Keratinocyte (primary cell): Measurements from ENCODE around the gene PCMTD2.

ENCODE experiments used
- CTCF ChIP-seq, 3 experiments: IDR thresholded peaks in 1 of 3; conservative IDR thresholded peaks in 1 of 3; optimal IDR thresholded peaks in 1 of 3; 2 replicates in 2 of 3; 3 replicates in 1 of 3; pipeline versions ENCODE3 to v1.5.1; 2011; ENCODE audit warnings: low read length in 3 of 3, mild to moderate bottlenecking in 3 of 3, moderate library complexity in 2 of 3, control low read depth in 1 of 3, inconsistent platforms in 1 of 3; ENCODE audit not compliant: insufficient read depth in 2 of 3; ENCODE audit errors: extremely low read depth in 1 of 3
- EZH2 ChIP-seq: IDR thresholded peaks from one replicate; pipeline ENCODE4 v1.6.1; 2012; ENCODE audit warnings: inconsistent platforms, mild to moderate bottlenecking, low read length, moderate library complexity

GRCh38 chr20:64206614-64207013 lies 48.9 kb upstream of the PCMTD2 start:
- TF ChIP-seq EZH2 (no peak), CTCF (optimal IDR thresholded peaks at IDR 0.05 in 1 of 3, IDR thresholded peaks at IDR 0.05 in 1 of 3, conservative IDR thresholded peaks at IDR 0.05 in 1 of 3; ENCODE audit: extremely low read depth in 1 of 3, insufficient read depth in 2 of 3, low read length in 3 of 3) (no peak)
